Stimulated activated naive CD8-positive, alpha-beta T cell treated with anti-CD3 and anti-CD28 coated beads, Interleukin-15, Interleukin-2, amounts not matched to agents 100 ng/mL and 50 ng/mL, for 24 hours (primary cell): ENCODE measurements around the gene MBNL2.
A peak's percentile ranks its signal among the peaks of the same experiment; 100 is the strongest.

ENCODE experiments used
- H3K27ac Mint-ChIP-seq: one replicate; pipeline ENCODE4 v1.8.0; 2021; ENCODE audit warnings: mild to moderate bottlenecking, mixed read lengths
- H3K27me3 Mint-ChIP-seq: one replicate; pipeline ENCODE4 v1.8.0; 2021; ENCODE audit warnings: mixed read lengths
- H3K36me3 Mint-ChIP-seq: one replicate; pipeline ENCODE4 v1.8.0; 2021; ENCODE audit warnings: low read depth, mixed read lengths
- H3K4me1 Mint-ChIP-seq: one replicate; pipeline ENCODE4 v1.8.0; 2021; ENCODE audit warnings: low read depth, mixed read lengths
- H3K4me3 Mint-ChIP-seq: one replicate; pipeline ENCODE4 v1.8.0; 2021; ENCODE audit warnings: mild to moderate bottlenecking, mixed read lengths
- H3K9me3 Mint-ChIP-seq: one replicate; pipeline ENCODE4 v1.8.0; 2021; ENCODE audit warnings: mixed read lengths

Gene MBNL2

DNA sequence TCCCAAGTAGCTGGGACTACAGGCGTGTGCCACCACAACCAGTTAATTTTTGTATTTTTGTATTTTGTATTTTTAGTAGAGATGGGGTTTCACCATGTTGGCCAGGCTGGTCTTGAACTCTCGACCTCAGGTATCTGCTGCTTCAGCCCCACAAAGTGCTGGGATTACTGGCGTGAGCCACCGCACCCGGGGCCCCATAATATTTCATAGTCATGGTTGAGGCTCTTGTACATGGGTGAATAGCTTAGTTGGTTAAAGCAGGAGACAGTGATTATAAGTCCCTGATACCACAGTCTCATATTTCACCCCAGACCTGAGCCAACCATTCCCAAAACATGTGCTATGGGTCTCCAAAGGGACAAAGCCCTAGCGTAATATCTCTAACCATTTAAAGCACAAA lies 26.1 kb downstream of the MBNL2 start:
- Mint-ChIP-seq H3K36me3 (peaks cover 3% of the 10 kb centered on the region), H3K27me3 (no peaks in the 10 kb centered on the region), H3K9me3 (no peaks in the 10 kb centered on the region), H3K4me1 (peaks cover 26% of the 10 kb centered on the region), H3K4me3 (no peak overlapping the region), H3K27ac (no peak overlapping the region)

DNA sequence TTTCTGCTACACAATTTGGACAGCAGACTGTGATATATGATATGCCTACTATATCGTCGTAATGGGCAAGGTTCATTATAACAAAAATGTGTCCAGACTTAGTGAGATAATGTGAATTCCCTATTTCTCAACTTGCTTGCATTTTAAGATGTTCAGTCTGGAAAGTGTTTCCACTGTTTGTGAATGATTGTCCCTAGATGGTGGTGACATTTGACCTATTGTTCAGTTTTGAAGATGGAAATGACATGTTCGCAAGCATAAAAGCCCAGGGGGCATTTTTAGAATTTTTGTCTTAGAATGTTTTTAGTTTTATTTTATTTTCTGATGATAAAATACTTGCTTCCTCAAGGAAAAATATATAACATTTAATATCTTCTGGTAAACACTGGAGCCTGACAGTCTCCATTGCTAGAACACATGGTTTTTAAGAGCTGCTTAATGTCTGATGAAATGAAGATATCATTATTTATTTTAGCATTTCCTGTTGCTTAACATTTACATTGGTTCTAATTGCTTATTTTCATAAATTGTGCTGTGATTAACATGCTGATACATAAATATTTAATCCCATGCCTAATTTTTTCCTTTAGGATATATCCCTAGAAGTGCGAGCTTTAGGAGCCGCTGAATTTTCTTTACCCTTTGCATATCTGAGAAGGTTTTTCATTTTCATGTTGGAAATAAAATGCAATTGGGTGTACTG lies 27.1 kb downstream of the MBNL2 start:
- Mint-ChIP-seq H3K36me3 (peaks cover 3% of the 10 kb centered on the region), H3K4me1 (peaks cover 17% of the 10 kb centered on the region), H3K27ac (no peak overlapping the region), H3K9me3 (no peaks in the 10 kb centered on the region), H3K27me3 (no peaks in the 10 kb centered on the region), H3K4me3 (no peak overlapping the region)

DNA sequence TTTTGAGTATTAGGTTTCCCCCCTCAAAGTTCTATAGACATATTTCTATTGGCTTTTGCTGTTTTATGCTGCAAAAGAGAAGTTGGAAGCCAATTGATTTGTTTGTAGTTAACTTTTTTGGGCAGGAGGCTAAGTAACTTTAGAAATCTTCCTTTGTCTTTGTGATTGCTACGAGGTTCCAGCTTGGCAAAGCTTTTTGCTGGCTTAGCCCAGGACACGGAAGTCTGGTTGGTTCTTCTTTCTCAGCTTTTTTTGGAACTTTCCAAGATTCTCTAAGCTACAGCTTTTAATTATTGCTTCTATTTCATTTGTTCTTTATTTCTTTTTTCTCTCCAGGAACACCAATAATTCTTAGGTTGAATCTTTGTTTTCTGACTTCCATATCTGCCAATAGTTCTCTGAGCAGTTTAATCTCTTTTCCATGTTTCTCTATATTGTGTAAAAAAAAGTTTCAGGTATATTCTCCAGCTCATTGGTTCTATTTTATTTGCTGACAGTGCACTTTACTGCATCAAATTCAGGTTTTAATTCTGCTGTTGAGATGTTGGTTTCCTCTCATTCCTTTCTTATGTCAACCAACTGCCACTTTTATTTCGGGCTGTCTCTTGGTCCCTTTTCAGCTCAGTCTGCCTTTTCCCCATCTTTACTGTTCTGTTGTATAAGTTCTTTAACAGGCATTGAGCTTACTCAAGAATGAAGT lies 27.8 kb downstream of the MBNL2 start:
- no peaks in the 10 kb centered on the region for H3K27me3 Mint-ChIP-seq
- H3K9me3 Mint-ChIP-seq = no peaks in the 10 kb centered on the region
- peak overlapping the region; percentile 7 for H3K27ac Mint-ChIP-seq
- H3K4me1 Mint-ChIP-seq = peaks cover 23% of the 10 kb centered on the region
- H3K36me3 Mint-ChIP-seq = peaks cover 3% of the 10 kb centered on the region
- H3K4me3 Mint-ChIP-seq = no peak overlapping the region

DNA sequence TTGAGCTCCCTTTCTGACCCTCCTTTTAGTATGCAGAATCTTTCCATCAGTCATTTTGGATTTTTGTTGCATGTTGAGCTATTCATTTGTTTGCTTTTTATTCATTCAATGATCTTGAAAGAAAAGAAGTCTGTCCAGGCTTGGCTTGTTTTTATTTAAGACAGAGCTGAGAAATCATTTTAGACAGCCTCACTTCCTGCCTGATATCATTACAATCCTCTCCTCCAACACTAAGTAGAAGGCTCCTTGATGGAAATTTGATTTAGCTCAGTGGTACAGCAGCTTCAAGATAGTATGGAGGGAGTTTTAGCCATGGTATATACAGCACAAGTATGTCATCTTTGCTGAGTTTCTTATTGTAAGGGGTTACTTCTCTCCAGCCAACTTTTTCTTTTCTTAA lies 28.4 kb downstream of the MBNL2 start:
- no peak overlapping the region for H3K4me3 Mint-ChIP-seq
- no peak overlapping the region for H3K27ac Mint-ChIP-seq
- peaks cover 3% of the 10 kb centered on the region for H3K36me3 Mint-ChIP-seq
- peaks cover 29% of the 10 kb centered on the region for H3K4me1 Mint-ChIP-seq
- no peaks in the 10 kb centered on the region for H3K9me3 Mint-ChIP-seq
- no peaks in the 10 kb centered on the region for H3K27me3 Mint-ChIP-seq

DNA sequence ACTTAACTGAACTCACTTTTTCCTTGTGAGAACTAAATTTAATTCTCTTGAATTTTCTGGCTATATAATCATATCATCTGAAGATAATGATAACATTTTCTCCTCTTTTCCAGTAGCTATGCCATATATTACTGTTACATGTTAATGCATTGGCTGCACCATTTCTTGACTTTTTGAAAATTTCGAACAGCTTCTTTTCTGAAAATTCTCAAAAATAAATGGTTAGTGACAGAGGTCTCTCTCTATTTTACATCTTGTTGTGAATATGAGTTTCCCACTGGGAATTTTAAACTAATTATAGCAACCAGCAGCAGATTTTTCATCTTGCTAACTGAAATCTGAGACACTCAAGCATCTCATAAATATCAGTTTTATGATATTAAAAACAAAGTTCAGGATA lies 30.6 kb downstream of the MBNL2 start:
- Mint-ChIP-seq H3K4me3 (no peak overlapping the region), H3K4me1 (peaks cover 51% of the 10 kb centered on the region), H3K36me3 (peaks cover 12% of the 10 kb centered on the region), H3K27ac (peak overlapping the region; percentile 36), H3K9me3 (peaks cover 3% of the 10 kb centered on the region), H3K27me3 (no peaks in the 10 kb centered on the region)

DNA sequence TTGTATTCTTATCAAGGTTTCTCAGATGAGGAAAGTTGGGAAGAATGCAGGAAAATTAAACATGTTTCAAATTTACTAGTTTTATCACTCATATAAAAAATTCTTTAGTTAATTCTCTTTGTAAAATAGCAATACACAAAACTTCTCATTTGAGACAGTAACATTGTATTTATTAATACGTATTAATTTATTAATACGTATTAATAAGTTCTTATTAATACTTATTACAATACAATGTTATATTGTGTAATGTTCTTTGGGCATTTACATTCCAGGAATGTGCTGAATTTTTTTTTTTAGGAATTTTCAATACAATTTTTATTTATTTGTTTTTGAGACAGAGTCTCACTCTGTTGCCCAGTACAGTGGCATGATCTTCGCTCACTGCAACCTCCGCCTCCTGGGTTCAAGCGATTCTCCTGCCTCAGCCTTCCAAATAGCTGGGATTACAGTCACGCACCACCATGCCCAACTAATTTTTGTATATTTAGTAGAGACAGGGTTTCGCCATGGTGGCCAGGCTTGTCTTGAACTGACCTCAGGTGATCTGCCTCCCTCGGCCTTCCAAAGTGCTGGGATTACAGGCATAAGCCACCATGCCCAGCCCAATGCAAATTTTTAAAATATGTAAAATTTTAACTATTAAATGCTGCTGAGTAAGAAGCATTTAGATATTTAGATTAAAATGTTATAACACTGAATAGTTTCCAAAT lies 31.6 kb downstream of the MBNL2 start:
- peaks cover 61% of the 10 kb centered on the region for H3K4me1 Mint-ChIP-seq
- no peak overlapping the region for H3K27ac Mint-ChIP-seq
- no peak overlapping the region for H3K4me3 Mint-ChIP-seq
- H3K27me3 Mint-ChIP-seq = no peaks in the 10 kb centered on the region
- H3K9me3 Mint-ChIP-seq = peaks cover 3% of the 10 kb centered on the region
- peaks cover 12% of the 10 kb centered on the region for H3K36me3 Mint-ChIP-seq

DNA sequence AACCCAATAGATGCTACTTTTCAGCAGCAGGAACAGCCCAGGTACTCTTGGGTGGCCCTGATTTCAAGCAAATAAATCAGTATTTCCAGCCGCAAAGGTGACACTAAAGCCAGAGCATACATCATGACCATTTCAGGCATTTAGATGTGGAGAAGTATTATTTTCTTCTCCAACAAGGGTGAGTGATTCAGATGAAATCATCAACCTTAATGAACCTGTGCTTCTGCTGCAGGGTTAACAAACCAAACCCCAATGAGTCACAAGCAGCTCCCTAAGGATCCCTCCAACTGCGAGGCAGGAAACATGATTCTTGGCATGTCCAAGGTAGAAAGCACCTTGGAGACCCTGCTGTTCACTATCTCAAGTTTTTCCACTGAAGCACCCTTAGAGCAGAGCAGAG lies 32.7 kb downstream of the MBNL2 start:
- H3K27ac Mint-ChIP-seq = peak overlapping the region; percentile 86
- no peaks in the 10 kb centered on the region for H3K27me3 Mint-ChIP-seq
- H3K36me3 Mint-ChIP-seq = peaks cover 12% of the 10 kb centered on the region
- no peak overlapping the region for H3K4me3 Mint-ChIP-seq
- H3K9me3 Mint-ChIP-seq = peaks cover 3% of the 10 kb centered on the region
- H3K4me1 Mint-ChIP-seq = peaks cover 62% of the 10 kb centered on the region

DNA sequence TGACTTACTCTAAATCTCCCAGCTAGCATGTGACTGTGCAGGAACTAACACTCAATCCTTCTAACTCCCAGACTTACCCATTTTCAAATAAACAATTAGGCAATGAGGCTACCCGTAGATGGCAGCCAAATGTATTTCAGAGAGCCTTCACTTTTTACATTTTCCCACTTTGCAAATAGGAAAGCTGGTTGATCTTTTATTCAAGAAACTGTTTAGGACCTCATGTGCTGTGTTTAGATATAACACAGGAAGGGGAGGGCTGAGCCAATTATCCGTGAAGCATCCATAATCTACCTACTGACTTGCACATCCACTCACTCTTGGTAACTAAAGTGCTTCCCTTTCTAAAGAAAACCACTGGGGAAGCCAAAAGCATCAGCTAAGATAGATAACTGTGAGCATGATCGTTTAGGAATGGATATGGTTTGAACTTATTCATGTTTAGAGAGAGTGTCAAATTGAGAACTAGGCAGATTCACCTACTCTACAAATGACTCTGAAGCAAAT lies 33.4 kb downstream of the MBNL2 start:
- Mint-ChIP-seq H3K4me3 (peak overlapping the region; percentile 11), H3K27me3 (no peaks in the 10 kb centered on the region), H3K9me3 (peaks cover 3% of the 10 kb centered on the region), H3K4me1 (peaks cover 62% of the 10 kb centered on the region), H3K27ac (peak overlapping the region; percentile 86), H3K36me3 (peaks cover 12% of the 10 kb centered on the region)

DNA sequence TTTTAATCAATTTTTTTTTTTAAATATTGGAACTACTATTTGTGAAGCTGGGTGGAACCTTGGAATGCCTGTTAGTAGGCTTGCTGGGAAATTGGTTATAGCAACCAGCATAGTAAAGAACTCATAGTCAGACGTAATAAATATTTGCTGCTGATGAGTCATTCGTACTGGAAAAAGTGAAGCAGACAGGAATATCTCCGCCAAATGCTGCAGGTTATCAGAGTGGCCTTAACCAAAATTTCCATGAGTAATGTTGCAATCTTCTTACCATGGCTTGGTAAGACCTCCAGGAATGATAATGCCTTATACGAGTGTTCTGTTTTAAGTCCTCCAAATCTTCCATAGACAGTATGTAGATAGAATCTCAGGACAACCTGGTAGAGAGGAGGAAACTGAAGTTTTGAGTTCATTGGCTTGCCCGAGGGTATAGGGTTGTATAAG lies 34.2 kb downstream of the MBNL2 start:
- no peaks in the 10 kb centered on the region for H3K27me3 Mint-ChIP-seq
- peak overlapping the region; percentile 86 for H3K27ac Mint-ChIP-seq
- H3K36me3 Mint-ChIP-seq = peaks cover 17% of the 10 kb centered on the region
- peaks cover 70% of the 10 kb centered on the region for H3K4me1 Mint-ChIP-seq
- peaks cover 3% of the 10 kb centered on the region for H3K9me3 Mint-ChIP-seq
- peak overlapping the region; percentile 58 for H3K4me3 Mint-ChIP-seq

DNA sequence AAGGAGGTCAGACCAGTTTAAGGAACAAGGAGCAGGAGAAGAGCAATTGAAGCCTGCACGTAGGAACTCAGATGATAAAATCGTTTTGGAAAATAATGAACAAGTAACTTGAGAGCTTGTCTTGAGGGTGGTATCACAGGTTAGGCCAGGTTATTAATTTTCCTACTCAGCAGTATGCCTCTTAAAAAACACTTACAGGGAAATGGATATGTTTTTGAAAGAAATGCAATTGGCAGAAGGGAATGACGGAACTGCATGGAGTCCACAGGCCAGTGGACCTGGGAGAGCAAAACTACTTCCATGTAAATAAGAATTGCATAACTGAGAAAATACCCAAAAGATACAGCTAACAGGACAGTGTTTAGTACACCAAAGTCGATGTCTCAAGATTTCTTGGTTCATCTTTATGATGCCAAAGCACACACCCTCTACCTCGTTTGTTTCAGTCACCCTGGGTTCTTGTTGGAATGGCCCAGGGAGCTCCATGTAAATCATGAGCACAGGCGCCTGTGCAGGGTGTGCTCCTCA lies 35.2 kb downstream of the MBNL2 start:
- no peaks in the 10 kb centered on the region for H3K27me3 Mint-ChIP-seq
- H3K4me1 Mint-ChIP-seq = peaks cover 79% of the 10 kb centered on the region
- peak overlapping the region; percentile 49 for H3K4me3 Mint-ChIP-seq
- peaks cover 18% of the 10 kb centered on the region for H3K36me3 Mint-ChIP-seq
- H3K27ac Mint-ChIP-seq = peak overlapping the region; percentile 86
- H3K9me3 Mint-ChIP-seq = peaks cover 3% of the 10 kb centered on the region

DNA sequence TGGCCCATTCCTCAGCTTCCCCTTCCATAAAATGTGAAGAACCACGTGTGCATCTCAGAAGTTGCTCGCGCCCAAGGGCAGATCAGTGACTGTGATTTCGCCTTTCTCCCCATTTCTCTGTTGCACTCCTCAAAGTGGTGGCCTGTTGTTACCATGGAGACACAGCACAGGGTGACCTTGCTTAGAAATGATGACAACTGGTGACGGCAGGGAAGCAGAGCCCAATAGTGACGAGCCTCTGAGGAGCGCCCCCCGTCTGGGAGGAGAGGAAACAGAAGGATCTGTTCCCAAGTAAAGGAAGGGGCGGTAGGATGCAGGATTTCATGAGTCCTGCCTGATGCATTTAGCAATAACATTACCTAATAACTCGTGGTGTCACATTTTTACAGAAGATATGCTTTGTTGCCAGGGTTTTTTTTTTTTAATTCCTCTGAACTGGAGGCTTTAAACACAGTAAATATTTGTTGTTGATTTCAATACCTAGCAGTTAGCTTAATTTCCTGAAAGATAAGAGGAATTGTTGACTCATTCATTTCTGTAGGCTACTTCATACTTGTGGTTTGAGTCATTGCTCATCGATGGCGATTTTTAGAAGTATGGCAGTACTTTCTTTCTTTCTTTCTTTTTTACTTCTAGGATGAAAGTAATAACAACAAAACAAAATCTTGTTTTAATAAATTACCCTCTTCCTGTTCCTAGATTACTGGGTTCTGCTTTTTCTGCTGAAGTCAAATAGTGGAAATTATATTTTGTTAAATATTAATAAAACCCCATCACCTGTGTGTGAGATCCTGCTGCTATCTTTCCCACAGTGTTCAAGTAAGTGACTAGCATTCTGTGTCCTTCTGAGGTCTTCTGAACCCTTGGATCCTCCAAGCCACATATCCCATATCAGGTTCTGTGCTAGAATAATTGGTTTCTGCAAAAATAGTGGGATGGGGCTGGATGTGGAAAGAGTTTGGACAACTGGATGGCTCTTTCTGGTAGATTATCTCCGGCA lies 36.0 kb downstream of the MBNL2 start:
- H3K4me1 Mint-ChIP-seq = peaks cover 86% of the 10 kb centered on the region
- H3K27ac Mint-ChIP-seq = peak overlapping the region; percentile 86
- peak overlapping the region; percentile 47 for H3K4me3 Mint-ChIP-seq
- H3K36me3 Mint-ChIP-seq = peaks cover 20% of the 10 kb centered on the region
- peaks cover 3% of the 10 kb centered on the region for H3K9me3 Mint-ChIP-seq
- H3K27me3 Mint-ChIP-seq = no peaks in the 10 kb centered on the region

DNA sequence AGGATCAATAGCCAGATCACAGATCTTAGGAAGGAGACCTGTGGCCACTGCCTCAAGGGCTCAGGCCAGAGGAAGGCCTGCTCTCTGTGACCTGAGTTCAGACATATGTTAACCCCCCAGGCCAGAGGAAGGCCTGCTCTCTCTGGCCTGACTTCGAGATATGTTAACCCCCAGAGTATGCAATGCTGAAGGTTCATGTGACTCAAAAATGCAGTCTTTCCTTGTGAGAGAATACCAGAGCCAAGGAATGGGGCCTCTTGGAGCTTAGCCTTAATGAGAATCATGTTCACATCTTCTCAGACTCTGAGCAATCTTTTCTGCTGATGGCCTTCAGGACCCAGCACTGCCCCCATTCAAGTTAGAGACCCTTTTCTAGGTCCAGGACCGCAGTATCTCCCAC lies 36.7 kb downstream of the MBNL2 start:
- H3K4me3 Mint-ChIP-seq = peak overlapping the region; percentile 9
- H3K9me3 Mint-ChIP-seq = peaks cover 3% of the 10 kb centered on the region
- H3K36me3 Mint-ChIP-seq = peaks cover 22% of the 10 kb centered on the region
- peaks cover 90% of the 10 kb centered on the region for H3K4me1 Mint-ChIP-seq
- H3K27ac Mint-ChIP-seq = peak overlapping the region; percentile 86
- no peaks in the 10 kb centered on the region for H3K27me3 Mint-ChIP-seq

DNA sequence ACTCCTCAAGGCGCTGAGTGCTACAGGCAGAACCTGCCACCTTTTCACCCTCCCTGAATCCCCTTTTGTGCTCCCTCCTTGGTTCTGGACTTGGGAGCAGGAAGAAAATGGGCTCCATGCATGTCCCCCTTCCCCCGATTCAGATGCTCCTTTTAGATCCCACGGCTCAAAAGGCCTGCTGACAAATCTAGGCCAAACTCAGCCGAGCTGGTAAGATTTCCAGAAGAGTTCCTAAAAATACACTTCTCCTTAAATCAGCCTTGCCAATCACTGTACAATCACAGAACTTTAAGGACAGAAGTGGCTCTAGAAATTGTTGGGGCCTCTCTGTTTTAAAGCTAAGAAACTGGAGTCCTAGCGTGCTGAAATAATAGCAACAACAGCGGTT lies 37.3 kb downstream of the MBNL2 start:
- Mint-ChIP-seq H3K4me1 (peaks cover 90% of the 10 kb centered on the region), H3K4me3 (no peak overlapping the region), H3K36me3 (peaks cover 22% of the 10 kb centered on the region), H3K9me3 (peaks cover 3% of the 10 kb centered on the region), H3K27ac (peak overlapping the region; percentile 82), H3K27me3 (no peaks in the 10 kb centered on the region)
